ENCODE measurements around the gene HACD3. TPM values are rescaled to one million over a fixed set of nuclear protein-coding genes. Genes with fewer than 3 reads are reported as not detected.
A peak's percentile ranks its signal among the peaks of the same experiment; 100 is the strongest.

The HACD3 gene
- total and polyA plus RNA-seq, 2 experiments from 2014 or later = 127 to 171 TPM

GRCh38 chr15:65535192-65535591 is 4.9 kb downstream of the HACD3 start:
- no peak for DNase-seq (ENCODE audit: low spot score)
- H3K27me3 ChIP-seq = no peaks in the 10 kb centered on the region
- H3K36me3 ChIP-seq (replicated peaks; ENCODE audit: insufficient read depth, low read depth) = no peaks in the 10 kb centered on the region
- H3K79me2 ChIP-seq = peaks cover 90% of the 10 kb centered on the region
- no peaks in the 10 kb centered on the region for H3K9me3 ChIP-seq (ENCODE audit: low read depth)
- no peak overlapping the region for H3K4me3 ChIP-seq
- TF ChIP-seq EZH2phosphoT487 (IDR thresholded peaks at IDR 0.05; ENCODE audit: low read depth, severe bottlenecking, unreplicated experiment) (no peak), CTCF (IDR thresholded peaks at IDR 0.05; ENCODE audit: poor library complexity) (no peak), EZH2 (IDR thresholded peaks at IDR 0.05; ENCODE audit: borderline replicate concordance) (no peak)
- no peak overlapping the region for H3K4me2 ChIP-seq
- no peak overlapping the region for H2AFZ ChIP-seq
- 86% methylated on average over 4 of the region's 4 CpGs for WGBS (ENCODE audit: low lambda C conversion rate, missing lambda C conversion rate)
- peak overlapping the region; percentile 95 for H3K27ac ChIP-seq
- peaks cover 41% of the 10 kb centered on the region for H4K20me1 ChIP-seq (ENCODE audit: insufficient read depth, poor library complexity, severe bottlenecking)
- H3K4me1 ChIP-seq (ENCODE audit: insufficient read depth) = peaks cover 28% of the 10 kb centered on the region
- H3K9me2 ChIP-seq (replicated peaks; ENCODE audit: insufficient read depth) = no peaks in the 10 kb centered on the region

- H4K20me1 ChIP-seq (ENCODE audit: insufficient read depth, poor library complexity, severe bottlenecking) = peaks cover 50% of the 10 kb centered on the region
- no peaks in the 10 kb centered on the region for H3K27me3 ChIP-seq
- H3K9me2 ChIP-seq (replicated peaks; ENCODE audit: insufficient read depth) = no peaks in the 10 kb centered on the region
- H3K4me3 ChIP-seq = no peak overlapping the region
- H3K4me1 ChIP-seq (ENCODE audit: insufficient read depth) = no peaks in the 10 kb centered on the region
- no peaks in the 10 kb centered on the region for H3K9me3 ChIP-seq (ENCODE audit: low read depth)
- no peak for TF ChIP-seq CTCF (IDR thresholded peaks at IDR 0.05; ENCODE audit: poor library complexity)
- no peak for TF ChIP-seq EZH2phosphoT487 (IDR thresholded peaks at IDR 0.05; ENCODE audit: low read depth, severe bottlenecking, unreplicated experiment)
- no peak for TF ChIP-seq EZH2 (IDR thresholded peaks at IDR 0.05; ENCODE audit: borderline replicate concordance)
- no peak overlapping the region for H3K4me2 ChIP-seq
- H3K79me2 ChIP-seq = peaks cover 96% of the 10 kb centered on the region
- WGBS (ENCODE audit: low lambda C conversion rate, missing lambda C conversion rate) = 85% methylated on average over 1 of the region's 1 CpG
- DNase-seq (ENCODE audit: low spot score) = no peak
- H3K27ac ChIP-seq = no peak overlapping the region
- H2AFZ ChIP-seq = no peak overlapping the region
- H3K36me3 ChIP-seq (replicated peaks; ENCODE audit: insufficient read depth, low read depth) = no peaks in the 10 kb centered on the region
Measured at GRCh38 chr15:65540314-65540713, 10.1 kb downstream of the HACD3 start.

- Histone ChIP-seq H3K4me1 (ENCODE audit: insufficient read depth) (no peaks in the 10 kb centered on the region), H3K27me3 (no peaks in the 10 kb centered on the region), H3K4me2 (no peak overlapping the region), H3K27ac (no peak overlapping the region), H3K79me2 (peaks cover 96% of the 10 kb centered on the region), H4K20me1 (ENCODE audit: insufficient read depth, poor library complexity, severe bottlenecking) (peaks cover 48% of the 10 kb centered on the region), H3K9me2 (replicated peaks; ENCODE audit: insufficient read depth) (no peaks in the 10 kb centered on the region), H3K36me3 (replicated peaks; ENCODE audit: insufficient read depth, low read depth) (no peaks in the 10 kb centered on the region), H2AFZ (no peak overlapping the region), H3K4me3 (no peak overlapping the region), H3K9me3 (ENCODE audit: low read depth) (no peaks in the 10 kb centered on the region)
- no peak for DNase-seq (ENCODE audit: low spot score)
- 87% methylated on average over 3 of the region's 3 CpGs for WGBS (ENCODE audit: low lambda C conversion rate, missing lambda C conversion rate)
- no peak for TF ChIP-seq EZH2phosphoT487 (IDR thresholded peaks at IDR 0.05; ENCODE audit: low read depth, severe bottlenecking, unreplicated experiment)
- no peak for TF ChIP-seq EZH2 (IDR thresholded peaks at IDR 0.05; ENCODE audit: borderline replicate concordance)
- TF ChIP-seq CTCF (IDR thresholded peaks at IDR 0.05; ENCODE audit: poor library complexity) = no peak
Measured at GRCh38 chr15:65541231-65541820, 11.1 kb downstream of the HACD3 start.
